ENCODE data around the gene HADHA.

Gene HADHA

DNA sequence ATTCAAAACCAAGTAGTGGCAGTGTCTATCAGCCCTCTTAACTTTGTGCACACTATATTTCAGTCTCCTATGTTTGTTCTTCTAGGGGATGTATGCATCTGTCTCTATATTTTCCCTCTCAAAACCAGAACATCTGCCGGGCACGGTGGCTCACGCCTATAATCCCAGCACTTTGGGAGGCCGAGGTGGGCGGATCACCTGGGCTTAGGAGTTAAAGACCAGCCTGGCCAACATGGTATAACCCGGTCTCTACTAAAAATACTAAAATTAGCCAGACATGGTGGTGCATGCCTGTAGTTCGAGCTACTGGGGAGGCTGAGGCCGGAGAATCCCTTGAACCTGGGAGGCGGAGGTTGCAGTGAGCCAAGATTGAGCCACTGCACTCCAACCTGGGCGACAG, 81.5 kb downstream of the HADHA start:
- no peak overlapping the region for H2BK120ac ChIP-seq (ENCODE audit: low read depth, low read length)
- H4K8ac ChIP-seq (ENCODE audit: low read length) = no peak overlapping the region
- no peaks in the 10 kb centered on the region for H3K79me1 ChIP-seq (replicated peaks; ENCODE audit: low read length, poor library complexity, severe bottlenecking)
- H3K9me3 ChIP-seq (ENCODE audit: control insufficient read depth, low read length) = no peaks in the 10 kb centered on the region
- no peaks in the 10 kb centered on the region for H3K36me3 ChIP-seq (ENCODE audit: control insufficient read depth in 1 of 2, insufficient read depth in 2 of 2, low read depth in 1 of 2, low read length in 2 of 2)
- WGBS = 97% methylated on average over 10 of the region's 10 CpGs
- no peak for DNase-seq
- H3K23ac ChIP-seq (ENCODE audit: low read length in 2 of 2) = no peak overlapping the region
- no peak overlapping the region for H3K14ac ChIP-seq (ENCODE audit: low read length in 2 of 2)
- H3K27ac ChIP-seq (ENCODE audit: low read length, poor library complexity, severe bottlenecking) = no peak overlapping the region
- H2BK15ac ChIP-seq (ENCODE audit: low read depth, poor library complexity, severe bottlenecking) = no peak overlapping the region
- H3K4me1 ChIP-seq (ENCODE audit: control insufficient read depth, insufficient read depth, low read depth, low read length) = no peaks in the 10 kb centered on the region
- H3K4ac ChIP-seq (ENCODE audit: low read depth in 1 of 2, low read length in 2 of 2) = no peak overlapping the region
- H4K91ac ChIP-seq (ENCODE audit: low read length) = no peak overlapping the region
- H2AK5ac ChIP-seq (ENCODE audit: low read length, severe bottlenecking) = no peak overlapping the region
- H3K18ac ChIP-seq (ENCODE audit: low read depth in 1 of 2, low read length in 2 of 2) = no peak overlapping the region
- no peaks in the 10 kb centered on the region for H3K27me3 ChIP-seq (ENCODE audit: control insufficient read depth in 1 of 2, insufficient read depth in 1 of 2, low read length in 2 of 2)
- no peak overlapping the region for H2BK12ac ChIP-seq (ENCODE audit: low read length in 2 of 2)
- H2BK5ac ChIP-seq (ENCODE audit: low read depth, low read length, poor library complexity, severe bottlenecking) = no peak overlapping the region
- no peak overlapping the region for H3K9ac ChIP-seq (ENCODE audit: low read length)
- H2AFZ ChIP-seq (ENCODE audit: low read depth, low read length) = no peak overlapping the region
- no peak overlapping the region for H3K4me3 ChIP-seq (ENCODE audit: insufficient read depth in 1 of 2, low read depth in 1 of 2, low read length in 2 of 2)
- H3K4me2 ChIP-seq (ENCODE audit: low read length, poor library complexity, severe bottlenecking) = no peak overlapping the region

GRCh38 chr2:26161926-26162325, 82.5 kb downstream of the HADHA start:
- DNase-seq = no peak
- H2AFZ ChIP-seq (ENCODE audit: low read depth, low read length) = no peak overlapping the region
- no peak overlapping the region for H3K4me3 ChIP-seq (ENCODE audit: insufficient read depth in 1 of 2, low read depth in 1 of 2, low read length in 2 of 2)
- no peaks in the 10 kb centered on the region for H3K27me3 ChIP-seq (ENCODE audit: control insufficient read depth in 1 of 2, insufficient read depth in 1 of 2, low read length in 2 of 2)
- H3K36me3 ChIP-seq (ENCODE audit: control insufficient read depth in 1 of 2, insufficient read depth in 2 of 2, low read depth in 1 of 2, low read length in 2 of 2) = no peaks in the 10 kb centered on the region
- WGBS = 93% methylated on average over 7 of the region's 7 CpGs
- H2BK120ac ChIP-seq (ENCODE audit: low read depth, low read length) = no peak overlapping the region
- H3K14ac ChIP-seq (ENCODE audit: low read length in 2 of 2) = no peak overlapping the region
- H4K8ac ChIP-seq (ENCODE audit: low read length) = no peak overlapping the region
- H3K4me1 ChIP-seq (ENCODE audit: control insufficient read depth, insufficient read depth, low read depth, low read length) = no peaks in the 10 kb centered on the region
- H3K9ac ChIP-seq (ENCODE audit: low read length) = no peak overlapping the region
- no peak overlapping the region for H3K4me2 ChIP-seq (ENCODE audit: low read length, poor library complexity, severe bottlenecking)
- H3K27ac ChIP-seq (ENCODE audit: low read length, poor library complexity, severe bottlenecking) = no peak overlapping the region
- H3K23ac ChIP-seq (ENCODE audit: low read length in 2 of 2) = no peak overlapping the region
- H2BK5ac ChIP-seq (ENCODE audit: low read depth, low read length, poor library complexity, severe bottlenecking) = no peak overlapping the region
- no peak overlapping the region for H4K91ac ChIP-seq (ENCODE audit: low read length)
- no peak overlapping the region for H2BK12ac ChIP-seq (ENCODE audit: low read length in 2 of 2)
- no peaks in the 10 kb centered on the region for H3K9me3 ChIP-seq (ENCODE audit: control insufficient read depth, low read length)
- no peak overlapping the region for H2BK15ac ChIP-seq (ENCODE audit: low read depth, poor library complexity, severe bottlenecking)
- no peak overlapping the region for H2AK5ac ChIP-seq (ENCODE audit: low read length, severe bottlenecking)
- no peak overlapping the region for H3K18ac ChIP-seq (ENCODE audit: low read depth in 1 of 2, low read length in 2 of 2)
- no peaks in the 10 kb centered on the region for H3K79me1 ChIP-seq (replicated peaks; ENCODE audit: low read length, poor library complexity, severe bottlenecking)
- H3K4ac ChIP-seq (ENCODE audit: low read depth in 1 of 2, low read length in 2 of 2) = no peak overlapping the region

DNA sequence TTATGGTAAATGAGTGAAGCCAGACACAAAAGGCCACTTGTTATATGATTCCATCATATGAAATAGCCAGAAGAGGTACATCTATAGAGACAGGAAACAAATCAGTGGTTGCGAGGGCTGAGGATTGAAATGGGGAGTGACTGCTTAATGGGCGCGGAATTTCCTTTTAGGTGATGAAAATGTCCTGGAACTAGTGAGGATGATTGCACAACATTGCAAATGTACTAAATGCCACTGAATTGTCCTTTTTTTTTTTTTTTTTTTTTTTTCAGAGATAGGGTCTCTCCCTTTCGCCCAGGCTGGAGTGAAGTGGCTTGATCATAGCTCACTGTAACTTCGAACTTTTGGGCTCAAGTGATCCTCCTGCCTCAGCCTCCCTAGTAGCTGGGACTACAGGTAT, 86.9 kb downstream of the HADHA start:
- H4K8ac ChIP-seq (ENCODE audit: low read length) = no peak overlapping the region
- no peak overlapping the region for H2AFZ ChIP-seq (ENCODE audit: low read depth, low read length)
- 94% methylated on average over 5 of the region's 5 CpGs for WGBS
- H2BK5ac ChIP-seq (ENCODE audit: low read depth, low read length, poor library complexity, severe bottlenecking) = no peak overlapping the region
- H3K9ac ChIP-seq (ENCODE audit: low read length) = no peak overlapping the region
- H2AK5ac ChIP-seq (ENCODE audit: low read length, severe bottlenecking) = no peak overlapping the region
- no peaks in the 10 kb centered on the region for H3K4me1 ChIP-seq (ENCODE audit: control insufficient read depth, insufficient read depth, low read depth, low read length)
- no peak overlapping the region for H3K18ac ChIP-seq (ENCODE audit: low read depth in 1 of 2, low read length in 2 of 2)
- H3K4me2 ChIP-seq (ENCODE audit: low read length, poor library complexity, severe bottlenecking) = no peak overlapping the region
- H2BK12ac ChIP-seq (ENCODE audit: low read length in 2 of 2) = no peak overlapping the region
- no peak overlapping the region for H3K14ac ChIP-seq (ENCODE audit: low read length in 2 of 2)
- no peak overlapping the region for H2BK15ac ChIP-seq (ENCODE audit: low read depth, poor library complexity, severe bottlenecking)
- no peaks in the 10 kb centered on the region for H3K79me1 ChIP-seq (replicated peaks; ENCODE audit: low read length, poor library complexity, severe bottlenecking)
- H3K36me3 ChIP-seq (ENCODE audit: control insufficient read depth in 1 of 2, insufficient read depth in 2 of 2, low read depth in 1 of 2, low read length in 2 of 2) = no peaks in the 10 kb centered on the region
- H4K91ac ChIP-seq (ENCODE audit: low read length) = no peak overlapping the region
- no peak for DNase-seq
- H3K4ac ChIP-seq (ENCODE audit: low read depth in 1 of 2, low read length in 2 of 2) = no peak overlapping the region
- no peak overlapping the region for H3K27ac ChIP-seq (ENCODE audit: low read length, poor library complexity, severe bottlenecking)
- H3K27me3 ChIP-seq (ENCODE audit: control insufficient read depth in 1 of 2, insufficient read depth in 1 of 2, low read length in 2 of 2) = peaks cover 0 to 3% of the 10 kb centered on the region in 2 experiments
- no peak overlapping the region for H3K23ac ChIP-seq (ENCODE audit: low read length in 2 of 2)
- peaks cover 9% of the 10 kb centered on the region for H3K9me3 ChIP-seq (ENCODE audit: control insufficient read depth, low read length)
- H3K4me3 ChIP-seq (ENCODE audit: insufficient read depth in 1 of 2, low read depth in 1 of 2, low read length in 2 of 2) = no peak overlapping the region
- H2BK120ac ChIP-seq (ENCODE audit: low read depth, low read length) = no peak overlapping the region

GRCh38 chr2:26150243-26150642, 94.2 kb downstream of the HADHA start:
- Histone ChIP-seq H3K9me3 (ENCODE audit: control insufficient read depth, low read length) (peaks cover 9% of the 10 kb centered on the region), H2AK5ac (ENCODE audit: low read length, severe bottlenecking) (no peak overlapping the region), H4K91ac (ENCODE audit: low read length) (no peak overlapping the region), H2BK5ac (ENCODE audit: low read depth, low read length, poor library complexity, severe bottlenecking) (no peak overlapping the region), H3K4me2 (ENCODE audit: low read length, poor library complexity, severe bottlenecking) (no peak overlapping the region), H3K23ac (ENCODE audit: low read length in 2 of 2) (no peak overlapping the region), H2BK15ac (ENCODE audit: low read depth, poor library complexity, severe bottlenecking) (no peak overlapping the region), H3K79me1 (replicated peaks; ENCODE audit: low read length, poor library complexity, severe bottlenecking) (no peaks in the 10 kb centered on the region), H2BK120ac (ENCODE audit: low read depth, low read length) (no peak overlapping the region), H3K27ac (ENCODE audit: low read length, poor library complexity, severe bottlenecking) (no peak overlapping the region), H3K27me3 (ENCODE audit: control insufficient read depth in 1 of 2, insufficient read depth in 1 of 2, low read length in 2 of 2) (peaks cover 12 to 20% of the 10 kb centered on the region in 2 experiments), H3K36me3 (ENCODE audit: control insufficient read depth in 1 of 2, insufficient read depth in 2 of 2, low read depth in 1 of 2, low read length in 2 of 2) (no peaks in the 10 kb centered on the region), H3K4me3 (ENCODE audit: insufficient read depth in 1 of 2, low read depth in 1 of 2, low read length in 2 of 2) (no peak overlapping the region), H3K14ac (ENCODE audit: low read length in 2 of 2) (no peak overlapping the region), H2BK12ac (ENCODE audit: low read length in 2 of 2) (no peak overlapping the region), H3K4ac (ENCODE audit: low read depth in 1 of 2, low read length in 2 of 2) (no peak overlapping the region), H4K8ac (ENCODE audit: low read length) (no peak overlapping the region), H3K9ac (ENCODE audit: low read length) (no peak overlapping the region), H3K4me1 (ENCODE audit: control insufficient read depth, insufficient read depth, low read depth, low read length) (no peaks in the 10 kb centered on the region), H3K18ac (ENCODE audit: low read depth in 1 of 2, low read length in 2 of 2) (no peak overlapping the region), H2AFZ (ENCODE audit: low read depth, low read length) (no peak overlapping the region)
- 83% methylated on average over 12 of the region's 12 CpGs for WGBS
- DNase-seq = no peak
